GM04503 (cell line): ENCODE data around the gene ATG10.

Experiments
- DNase-seq: peaks from one replicate; pipeline ENCODE4 v3.0.0-alpha.2; 2012; ENCODE audit warnings: low read depth

The ATG10 gene

GRCh38 chr5:82276800-82277612 lies 305.2 kb downstream of the ATG10 start:
- DNase-seq = no peak

DNA sequence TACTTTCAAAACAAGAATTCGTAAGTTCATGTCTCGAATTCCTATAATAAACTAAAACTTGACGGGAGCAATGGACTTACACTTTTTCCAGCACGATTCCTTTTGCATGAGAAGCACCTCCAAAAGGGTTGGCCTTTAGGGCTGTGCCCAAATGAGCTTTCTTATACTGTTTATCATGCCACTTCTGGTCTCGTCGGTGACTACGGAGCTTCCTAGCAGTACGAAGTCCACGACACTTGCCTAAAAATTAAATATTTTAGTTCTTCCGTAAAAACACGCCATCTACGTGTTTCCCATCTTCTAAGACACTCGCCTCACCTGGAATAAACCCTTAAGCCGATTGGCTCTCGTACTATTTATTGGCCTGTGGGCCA lies 305.8 kb downstream of the ATG10 start:
- no peak for DNase-seq

DNA sequence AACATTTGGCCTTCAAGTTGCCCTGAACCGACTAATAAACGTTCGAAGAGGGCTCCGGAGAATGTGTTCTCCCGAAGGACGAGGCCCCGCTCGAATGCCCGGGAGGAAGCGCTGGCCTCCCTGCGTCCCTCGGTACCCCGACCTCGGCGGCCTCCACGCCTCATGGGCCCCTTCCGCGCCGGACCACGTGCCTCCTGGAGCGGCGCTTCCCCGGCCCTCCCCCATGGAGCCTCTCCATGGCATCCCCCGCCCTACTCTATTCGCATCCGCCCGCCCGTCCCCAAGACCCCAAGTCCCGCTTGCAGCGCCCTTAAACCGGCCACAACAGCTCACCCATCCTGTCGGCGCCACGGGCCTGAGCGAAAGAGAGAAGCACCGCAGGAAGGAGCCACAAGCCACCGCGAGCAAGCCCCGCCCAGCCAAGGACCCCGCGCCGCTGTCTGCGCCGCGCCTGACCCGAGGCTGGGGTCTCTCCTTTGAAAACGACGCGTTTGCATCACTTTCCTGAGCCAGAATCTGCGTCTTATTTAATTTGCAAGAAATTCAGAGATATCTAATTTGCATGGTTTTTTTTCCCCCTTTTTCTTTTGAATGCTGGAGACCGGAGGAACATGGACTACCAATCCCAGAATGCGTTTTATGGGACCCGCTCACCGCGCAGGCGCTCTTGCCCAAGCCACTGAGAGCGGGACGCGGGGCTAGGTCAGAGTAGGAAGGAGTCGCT lies 306.3 kb downstream of the ATG10 start, which contains the start of gene RPS23:
TSS of gene RPS23 (minus strand) at position 368 of the 724 bp plus-strand sequence. CDS start at position 337, 31 bp downstream.
- DNase-seq = peak; percentile 69

DNA sequence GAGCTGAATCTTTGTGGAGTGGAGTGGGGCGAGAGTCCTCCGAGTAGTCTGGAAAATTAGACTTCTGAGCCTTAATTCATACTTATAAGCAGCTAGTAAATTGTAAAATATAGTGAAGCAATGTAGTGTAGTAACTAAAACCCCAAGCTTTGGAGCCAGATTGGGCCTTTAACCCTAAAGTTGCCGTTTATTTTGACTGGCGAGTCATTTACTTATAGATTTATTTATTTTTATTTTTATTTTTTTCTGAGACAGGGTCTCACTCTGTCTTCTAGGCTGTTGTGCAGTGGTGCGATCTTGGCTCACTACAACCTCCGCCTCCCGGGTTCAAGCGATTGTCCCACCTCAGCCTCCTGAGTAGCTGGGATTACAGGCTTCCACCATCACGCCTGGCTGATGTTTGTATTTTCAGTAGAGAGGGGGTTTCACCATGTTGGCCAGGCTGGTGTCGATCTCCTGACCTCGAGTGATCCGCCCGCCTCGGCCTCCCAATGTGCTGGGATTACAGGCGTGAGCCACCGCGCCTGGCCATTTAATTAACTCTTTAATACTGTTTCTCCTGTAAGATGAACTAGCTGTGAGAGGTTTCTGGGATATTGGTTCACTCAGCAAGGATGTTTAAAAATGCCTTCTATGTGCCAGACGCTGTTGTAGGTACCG lies 307.0 kb downstream of the ATG10 start:
- no peak for DNase-seq

DNA sequence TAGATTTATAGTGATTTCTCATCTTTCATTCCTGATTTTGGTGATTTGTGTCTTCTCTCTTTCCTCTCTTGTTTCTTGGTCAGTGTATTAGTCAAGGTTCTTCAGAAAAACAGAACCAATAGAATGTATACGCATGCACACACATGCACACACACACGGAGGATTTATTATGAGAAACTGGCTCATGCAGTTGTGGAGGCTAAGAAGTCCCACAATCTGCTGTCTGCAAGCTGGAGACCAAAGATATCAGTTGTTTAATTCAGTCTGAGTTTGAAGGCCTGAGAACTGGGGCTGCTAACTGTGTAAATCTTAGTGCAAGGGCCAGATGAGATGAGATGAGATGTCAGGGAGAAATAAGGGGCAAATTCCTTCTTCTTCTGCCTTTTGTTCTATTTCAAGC lies 312.1 kb downstream of the ATG10 start:
- DNase-seq = no peak

- DNase-seq = no peak
These were observed 313.4 kb downstream of the ATG10 start for GRCh38 chr5:82285206-82285605.

DNA sequence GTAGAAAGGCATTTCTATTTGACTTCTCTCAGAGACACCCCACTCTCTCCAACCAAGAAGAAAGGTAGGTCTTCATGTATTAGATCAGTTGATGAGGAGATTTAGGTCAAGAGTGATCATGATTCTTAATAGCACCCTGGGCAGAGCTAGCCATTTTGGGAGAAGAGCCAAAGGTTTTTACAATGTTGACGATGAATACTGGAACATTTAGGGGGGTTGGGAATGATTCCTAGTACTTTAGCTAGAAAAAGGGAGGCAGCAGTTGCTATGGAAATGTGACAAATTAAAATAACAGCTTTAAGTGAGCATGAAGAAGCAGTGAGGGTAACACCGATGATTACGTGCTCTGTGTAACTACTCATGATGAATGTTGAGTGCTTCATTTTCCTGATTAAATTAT lies 315.8 kb downstream of the ATG10 start:
- DNase-seq = no peak

- DNase-seq = no peak
These were observed 318.2 kb downstream of the ATG10 start for GRCh38 chr5:82290005-82290404.

DNA sequence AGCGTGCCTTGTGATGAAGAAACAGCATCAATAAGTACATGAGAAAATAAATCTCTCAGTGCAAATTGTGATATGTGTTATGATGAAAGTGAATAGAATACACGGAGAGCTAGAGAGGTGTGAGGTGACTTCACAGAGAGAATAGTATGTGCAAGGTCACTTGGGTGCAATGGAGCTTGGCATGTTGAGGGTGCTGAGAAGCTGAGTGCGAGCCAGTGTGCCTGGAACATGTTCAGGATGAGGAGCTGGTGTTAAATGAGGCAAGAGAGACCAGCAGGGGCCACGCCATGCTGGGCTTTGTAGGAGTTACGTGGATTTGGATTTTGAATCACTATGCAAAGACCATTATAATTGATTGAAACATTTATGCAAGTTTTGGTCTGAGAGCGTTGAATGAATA lies 319.1 kb downstream of the ATG10 start:
- DNase-seq = no peak

GRCh38 chr5:82291420-82291819 lies 319.6 kb downstream of the ATG10 start:
- DNase-seq = no peak

- DNase-seq = no peak
These were observed 323.3 kb downstream of the ATG10 start for GRCh38 chr5:82295144-82295543.

DNA sequence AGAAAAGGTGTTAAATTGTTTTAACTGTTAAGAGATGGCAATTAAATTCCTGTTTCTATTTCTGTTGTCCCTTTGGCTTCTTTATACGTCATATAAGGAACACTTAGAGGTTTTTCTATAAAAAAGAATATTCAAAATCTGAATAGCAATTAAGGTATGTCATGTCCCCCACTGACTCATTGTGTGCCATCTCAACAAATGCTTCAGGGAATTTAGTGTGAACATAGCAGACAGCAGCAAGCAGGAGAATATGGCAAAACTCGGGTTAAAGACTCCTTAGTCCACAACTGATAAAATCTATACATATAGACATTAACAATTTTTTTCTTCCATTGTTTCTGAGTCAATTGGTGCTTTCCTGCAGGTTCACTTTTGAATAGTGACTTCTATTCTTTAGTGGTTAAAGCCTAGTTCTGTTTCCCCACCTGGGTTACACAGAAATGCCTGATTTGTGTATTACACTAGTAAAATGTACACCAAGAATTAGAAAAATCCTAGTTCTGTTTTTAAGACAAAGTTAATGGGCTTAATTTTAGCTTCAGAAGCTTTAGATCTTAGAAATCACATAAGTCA lies 324.2 kb downstream of the ATG10 start:
- no peak for DNase-seq

DNA sequence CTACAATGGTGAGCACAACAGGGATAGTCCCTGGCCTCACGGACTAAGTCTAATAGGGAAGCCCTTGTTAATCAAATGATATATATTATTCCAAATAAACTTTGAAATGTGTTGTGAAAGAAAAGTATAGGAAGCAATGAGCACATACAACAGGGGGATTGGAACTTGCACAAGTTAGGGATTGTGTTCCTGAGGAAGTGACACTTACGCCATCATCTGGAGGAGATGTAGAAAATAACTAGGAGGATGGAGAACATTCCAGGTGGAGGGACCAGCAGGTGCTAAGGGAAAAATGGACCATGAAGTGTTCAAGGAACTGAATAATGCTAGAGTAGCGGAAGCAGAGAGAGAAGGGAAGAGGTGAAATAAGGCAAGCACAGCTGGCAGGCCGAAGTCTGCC lies 325.1 kb downstream of the ATG10 start:
- DNase-seq = no peak

DNA sequence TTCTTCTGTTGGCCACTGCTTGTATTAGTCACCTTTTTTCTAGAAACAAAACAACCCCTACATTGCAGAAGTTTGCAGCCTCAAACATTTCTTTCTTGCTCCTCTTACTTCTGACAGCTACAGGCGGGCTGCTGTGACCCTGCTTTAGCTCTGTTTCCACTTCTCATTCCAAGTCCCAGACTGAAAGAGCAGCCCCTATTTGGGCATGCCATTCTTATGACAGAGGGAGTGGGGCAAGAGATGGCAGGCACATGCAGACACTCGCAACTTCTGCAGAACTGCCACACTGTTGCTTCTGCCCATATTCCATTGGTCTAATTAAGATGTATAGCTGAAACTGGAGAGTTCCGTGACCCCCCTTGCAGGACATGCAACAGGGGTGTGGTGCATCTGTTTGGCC lies 325.9 kb downstream of the ATG10 start:
- DNase-seq = no peak

DNA sequence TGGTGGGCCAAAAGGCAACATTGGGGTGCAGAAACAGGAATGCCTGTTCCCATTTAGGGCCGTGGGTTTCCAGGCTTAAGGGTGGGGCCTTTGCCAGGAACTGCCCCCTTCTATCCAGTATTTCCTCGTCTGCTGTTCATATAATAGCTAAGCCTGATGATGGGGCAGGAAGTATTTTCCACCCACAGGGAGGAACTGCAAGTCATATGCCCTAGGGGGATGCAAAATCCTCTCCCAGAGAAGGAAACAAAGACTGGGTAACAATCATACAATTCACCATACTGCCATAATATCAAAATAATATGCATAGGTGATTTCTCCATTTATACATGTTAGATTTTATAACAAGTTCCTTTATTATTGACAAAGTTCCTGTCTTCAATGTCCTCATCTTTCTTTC lies 326.8 kb downstream of the ATG10 start:
- DNase-seq = no peak

DNA sequence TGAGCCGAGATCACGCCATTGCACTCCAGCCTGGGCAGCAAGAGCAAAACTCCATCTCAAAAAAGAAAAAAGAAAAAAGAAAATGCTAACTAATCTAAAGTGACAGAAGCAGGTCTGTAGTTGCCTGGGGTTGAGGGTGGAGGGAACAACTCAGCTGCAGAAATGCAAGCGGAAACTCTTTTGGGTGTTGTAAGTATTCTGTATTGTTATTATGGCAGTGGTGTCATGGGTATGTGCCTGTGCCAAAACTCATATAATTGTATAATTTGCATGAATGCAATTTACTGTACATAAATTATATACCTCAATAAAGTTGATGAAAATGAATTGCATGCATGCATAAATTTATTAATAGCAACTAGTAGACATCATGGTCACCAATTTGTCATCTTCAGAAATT lies 329.4 kb downstream of the ATG10 start:
- DNase-seq = no peak
